Activated CD4-positive, CD25-positive, alpha-beta regulatory T cell treated with anti-CD3 and anti-CD28 coated beads, Interleukin-2, amount 50 U/mL, for 24 hours (primary cell): ENCODE results near the gene STYXL2.

Experiments used
- ATAC-seq, 2 donors: fragments of 150-1000 bp; cut with Tn5 transposase; one replicate each; pipeline ENCODE4 v1.10.0; 2021; ENCODE audit warnings: mild to moderate bottlenecking in 1 of 2, moderate library complexity in 1 of 2

Gene STYXL2

DNA sequence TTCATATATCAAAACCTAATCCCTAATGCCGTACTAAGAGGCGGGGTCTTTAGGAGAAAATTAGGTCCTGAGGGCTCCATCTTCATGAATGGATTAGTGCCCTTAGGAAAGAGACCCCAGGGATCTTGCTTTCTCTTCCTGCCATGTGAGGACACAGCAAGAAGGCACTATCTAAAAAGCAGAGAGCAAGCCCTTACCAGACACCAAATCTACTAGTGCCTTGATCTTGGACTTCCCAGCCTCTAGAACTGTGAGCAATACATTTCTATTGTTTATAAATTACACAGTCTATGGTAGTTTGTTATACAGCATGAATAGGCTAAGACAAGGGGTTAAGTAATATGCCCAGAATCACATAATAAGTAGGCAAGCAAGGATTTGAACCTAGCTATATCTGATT is 42.9 kb downstream of the STYXL2 start:
- ATAC-seq = no peak

DNA sequence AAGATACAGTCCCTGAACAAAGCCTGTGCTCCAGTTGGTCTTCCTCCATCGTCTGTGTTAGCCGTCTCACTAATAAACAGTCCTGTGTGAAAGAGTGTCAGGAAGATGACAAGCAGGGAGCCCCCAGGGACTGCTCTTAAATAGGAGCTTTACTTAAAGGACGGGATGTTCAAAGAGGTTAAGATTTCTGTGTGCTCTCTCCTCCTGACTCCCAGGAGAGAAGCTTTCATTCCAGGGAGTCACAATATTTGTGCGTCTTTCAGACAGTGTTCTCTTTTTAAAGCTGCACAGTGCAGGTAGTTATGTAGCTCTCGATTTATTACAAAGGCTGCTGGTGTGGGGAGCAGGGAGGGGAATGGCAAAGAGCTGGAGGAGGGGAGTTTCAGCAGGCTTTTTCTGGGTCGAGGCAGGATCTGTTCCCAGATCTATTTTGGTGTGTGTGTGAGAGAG is 43.5 kb downstream of the STYXL2 start:
- ATAC-seq = no peak

DNA sequence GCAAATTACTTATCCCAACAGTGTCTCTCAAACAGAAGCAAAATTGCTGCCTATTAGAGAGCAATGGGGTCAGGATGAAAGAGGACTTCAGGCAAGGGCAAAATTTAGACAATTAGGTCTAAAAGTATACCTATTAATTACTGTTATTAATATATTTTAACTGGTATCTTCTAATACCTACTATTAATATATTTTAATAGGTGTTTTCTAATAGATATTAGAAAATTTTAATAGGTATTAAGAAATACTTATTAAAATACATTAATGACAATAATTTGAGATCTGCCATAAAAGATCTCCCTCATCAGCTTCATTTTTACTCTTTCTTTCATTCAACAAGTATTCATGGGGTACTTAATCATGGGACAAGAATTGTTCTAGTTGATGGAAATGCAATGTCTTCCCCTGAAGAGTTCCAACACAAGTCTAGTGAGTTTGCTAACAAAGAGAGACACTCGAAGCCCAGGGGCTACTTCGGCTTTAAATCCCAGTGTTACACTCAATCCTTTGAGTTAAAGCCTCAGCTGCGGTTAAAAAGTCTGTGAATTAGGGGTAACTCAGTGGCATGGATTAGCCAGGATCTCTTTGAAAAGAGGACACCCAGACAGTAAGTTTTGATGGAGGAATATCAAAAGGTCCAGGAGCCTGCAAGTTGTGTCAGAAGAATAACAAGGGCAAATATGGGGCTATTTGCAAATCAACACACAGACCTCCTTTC is 44.1 kb downstream of the STYXL2 start:
- ATAC-seq = no peak

DNA sequence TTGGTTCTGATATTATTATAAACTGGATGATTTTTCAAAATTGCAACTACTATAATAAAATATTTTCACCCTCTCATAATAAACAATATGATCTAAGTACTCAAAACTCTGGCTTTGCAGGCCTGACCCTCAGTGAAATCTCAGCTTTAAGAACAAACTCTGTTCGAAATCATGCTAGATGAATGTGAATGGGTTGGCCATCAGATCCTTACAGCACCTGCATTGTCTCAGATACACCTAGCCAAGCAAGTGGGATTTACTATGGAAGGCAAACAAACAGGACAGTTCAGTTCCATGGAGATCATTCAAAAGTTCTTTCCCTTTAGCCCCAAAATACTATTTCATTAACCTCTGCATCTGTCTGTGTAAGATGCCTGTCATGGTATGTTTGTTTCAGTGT is 44.8 kb downstream of the STYXL2 start:
- ATAC-seq = no peak

DNA sequence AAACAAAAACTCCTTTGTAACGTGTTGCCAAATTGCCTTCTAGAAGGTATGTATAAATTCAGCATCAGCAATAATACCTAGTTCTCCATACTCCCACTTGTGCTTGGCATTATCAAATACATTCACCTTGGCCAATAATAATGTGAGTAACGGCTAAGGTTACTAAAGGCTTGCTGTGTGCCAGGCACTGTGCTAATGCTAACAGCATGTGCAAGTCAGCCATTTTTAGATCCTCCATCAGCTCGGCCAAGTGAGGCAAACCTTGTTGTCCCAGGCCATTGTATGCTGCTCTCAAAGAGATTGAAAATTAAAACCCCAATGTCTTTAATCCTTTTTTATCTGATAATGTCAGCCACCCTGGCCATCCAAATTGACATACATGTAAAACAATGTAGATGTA is 48.1 kb downstream of the STYXL2 start:
- ATAC-seq = no peak
